Measurements from ENCODE around the gene GNAI2.

Gene GNAI2

DNA sequence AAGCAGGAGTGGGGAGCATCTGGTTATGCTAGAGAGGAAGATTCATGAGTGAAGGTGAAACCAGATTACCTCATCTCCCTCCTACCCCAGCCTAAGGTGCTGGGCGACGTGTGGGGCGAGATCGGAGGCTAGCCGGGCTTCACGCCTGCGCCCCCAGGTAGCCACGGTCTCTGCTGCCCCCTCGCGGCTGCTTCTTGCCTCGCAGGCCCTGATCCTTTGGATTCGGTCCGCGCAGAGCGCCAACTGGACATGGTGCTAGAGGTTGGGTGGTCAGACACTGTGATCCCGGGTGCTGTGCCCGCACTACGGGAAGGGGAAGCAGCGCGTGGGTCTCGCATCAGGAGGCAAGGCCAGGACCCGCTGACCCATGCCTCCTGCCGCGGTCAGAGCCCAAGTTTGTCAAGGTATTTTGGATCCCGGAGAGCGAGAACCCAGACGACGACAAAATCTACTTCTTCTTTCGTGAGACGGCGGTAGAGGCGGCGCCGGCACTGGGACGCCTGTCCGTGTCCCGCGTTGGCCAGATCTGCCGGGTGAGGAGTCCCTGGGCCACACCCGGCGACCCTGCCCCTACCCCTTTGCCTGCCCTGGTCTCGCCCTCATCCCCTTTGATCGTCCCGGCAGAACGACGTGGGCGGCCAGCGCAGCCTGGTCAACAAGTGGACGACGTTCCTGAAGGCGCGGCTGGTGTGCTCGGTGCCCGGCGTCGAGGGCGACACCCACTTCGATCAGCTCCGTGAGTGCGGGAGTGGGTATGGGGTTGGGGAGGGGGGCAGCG lies 37.1 kb downstream of the GNAI2 start:
- Histone ChIP-seq H3K9me2 (replicated peaks; ENCODE audit: control insufficient read depth, low read length) (no peaks in the 10 kb centered on the region), H3K4me2 (ENCODE audit: low read length) (peak overlapping the region; percentile 50), H3K79me2 (ENCODE audit: control insufficient read depth, low read length) (no peaks in the 10 kb centered on the region), H3K27me3 (ENCODE audit: control insufficient read depth, low read length) (peaks cover 50% of the 10 kb centered on the region), H4K20me1 (ENCODE audit: control insufficient read depth, insufficient read depth, low read depth, low read length) (no peaks in the 10 kb centered on the region), H3K36me3 (ENCODE audit: control insufficient read depth, low read length) (no peaks in the 10 kb centered on the region), H3F3A (ENCODE audit: control insufficient read depth, insufficient read depth) (no peaks in the 10 kb centered on the region), H3K9me3 (ENCODE audit: control insufficient read depth, insufficient read depth, low read length) (no peaks in the 10 kb centered on the region), H3K4me1 (ENCODE audit: control insufficient read depth, low read length) (peaks cover 13% of the 10 kb centered on the region), H3K27ac (ENCODE audit: low read depth, low read length) (no peak overlapping the region), H3K4me3 (ENCODE audit: low read length) (peak overlapping the region; percentile 21; the same call in 1 of the 2 replicates)
- TF ChIP-seq CTCF (IDR thresholded peaks at IDR 0.05; ENCODE audit: low read depth, low read length, poor library complexity, severe bottlenecking): peak; percentile 94
- TF ChIP-seq EZH2phosphoT487 (IDR thresholded peaks at IDR 0.05; ENCODE audit: borderline replicate concordance, low read length): no peak

GRCh38 chr3:50273689-50274065 lies 37.7 kb downstream of the GNAI2 start:
- no peaks in the 10 kb centered on the region for H3K79me2 ChIP-seq (ENCODE audit: control insufficient read depth, low read length)
- H3K9me3 ChIP-seq (ENCODE audit: control insufficient read depth, insufficient read depth, low read length): no peaks in the 10 kb centered on the region
- H3K9me2 ChIP-seq (replicated peaks; ENCODE audit: control insufficient read depth, low read length): no peaks in the 10 kb centered on the region
- no peak overlapping the region for H3K27ac ChIP-seq (ENCODE audit: low read depth, low read length)
- peak overlapping the region; percentile 50; the same call in 1 of the 2 replicates for H3K4me2 ChIP-seq (ENCODE audit: low read length)
- no peaks in the 10 kb centered on the region for H3K36me3 ChIP-seq (ENCODE audit: control insufficient read depth, low read length)
- no peak for TF ChIP-seq CTCF (IDR thresholded peaks at IDR 0.05; ENCODE audit: low read depth, low read length, poor library complexity, severe bottlenecking)
- TF ChIP-seq EZH2phosphoT487 (IDR thresholded peaks at IDR 0.05; ENCODE audit: borderline replicate concordance, low read length): no peak
- no peaks in the 10 kb centered on the region for H3F3A ChIP-seq (ENCODE audit: control insufficient read depth, insufficient read depth)
- no peak overlapping the region for H3K4me3 ChIP-seq (ENCODE audit: low read length)
- H4K20me1 ChIP-seq (ENCODE audit: control insufficient read depth, insufficient read depth, low read depth, low read length): no peaks in the 10 kb centered on the region
- peaks cover 45% of the 10 kb centered on the region for H3K27me3 ChIP-seq (ENCODE audit: control insufficient read depth, low read length)
- H3K4me1 ChIP-seq (ENCODE audit: control insufficient read depth, low read length): peaks cover 13% of the 10 kb centered on the region

- H3K36me3 ChIP-seq (ENCODE audit: control insufficient read depth, low read length): no peaks in the 10 kb centered on the region
- no peak overlapping the region for H3K4me3 ChIP-seq (ENCODE audit: low read length)
- H3K4me1 ChIP-seq (ENCODE audit: control insufficient read depth, low read length): peaks cover 13% of the 10 kb centered on the region
- H3K4me2 ChIP-seq (ENCODE audit: low read length): no peak overlapping the region
- TF ChIP-seq CTCF (IDR thresholded peaks at IDR 0.05; ENCODE audit: low read depth, low read length, poor library complexity, severe bottlenecking) (peak; percentile 98), EZH2phosphoT487 (IDR thresholded peaks at IDR 0.05; ENCODE audit: borderline replicate concordance, low read length) (no peak)
- no peak overlapping the region for H3K27ac ChIP-seq (ENCODE audit: low read depth, low read length)
- peaks cover 43% of the 10 kb centered on the region for H3K27me3 ChIP-seq (ENCODE audit: control insufficient read depth, low read length)
- H3K9me3 ChIP-seq (ENCODE audit: control insufficient read depth, insufficient read depth, low read length): no peaks in the 10 kb centered on the region
- no peaks in the 10 kb centered on the region for H3K79me2 ChIP-seq (ENCODE audit: control insufficient read depth, low read length)
- H4K20me1 ChIP-seq (ENCODE audit: control insufficient read depth, insufficient read depth, low read depth, low read length): no peaks in the 10 kb centered on the region
- H3F3A ChIP-seq (ENCODE audit: control insufficient read depth, insufficient read depth): no peaks in the 10 kb centered on the region
- H3K9me2 ChIP-seq (replicated peaks; ENCODE audit: control insufficient read depth, low read length): no peaks in the 10 kb centered on the region
These were observed 38.5 kb downstream of the GNAI2 start for GRCh38 chr3:50274371-50275104.
